GM18873 (cell line): ENCODE results near the gene FAM89A.
"Not testable (repeated sequence)": the region's sequence is repeated elsewhere in the genome, so short reads cannot be mapped to it uniquely, and the experiment has no call there.

Experiments used
- ATAC-seq: cut with Tn5 transposase; IDR thresholded peaks from one replicate; pipeline ENCODE4 v1.9.1; 2021; ENCODE audit warnings: mild to moderate bottlenecking, moderate library complexity, moderate number of reproducible peaks; ENCODE audit not compliant: unreplicated experiment, low FRiP score

The FAM89A gene

GRCh38 chr1:231007535-231007934, 32.5 kb downstream of the FAM89A start:
- ATAC-seq: not testable (repeated sequence)

GRCh38 chr1:231001892-231002291, 38.2 kb downstream of the FAM89A start:
- no peak for ATAC-seq

- ATAC-seq: no peak
Measured at GRCh38 chr1:231000639-231001038, 39.4 kb downstream of the FAM89A start.

GRCh38 chr1:231000201-231000600, 39.9 kb downstream of the FAM89A start:
- no peak for ATAC-seq

- ATAC-seq: no peak
Measured at GRCh38 chr1:230994860-230995259, 45.2 kb downstream of the FAM89A start.

GRCh38 chr1:230992100-230992774, 47.8 kb downstream of the FAM89A start:
- ATAC-seq: no peak

- ATAC-seq: no peak
Measured at GRCh38 chr1:230987448-230987847, 52.6 kb downstream of the FAM89A start.

- no peak for ATAC-seq
Measured at GRCh38 chr1:230986976-230987375, 53.1 kb downstream of the FAM89A start.

GRCh38 chr1:230985711-230986110, 54.3 kb downstream of the FAM89A start:
- no peak for ATAC-seq

- not testable (repeated sequence) for ATAC-seq
Measured at GRCh38 chr1:230984622-230985515, 55.2 kb downstream of the FAM89A start.

GRCh38 chr1:230983811-230984210, 56.2 kb downstream of the FAM89A start:
- ATAC-seq: no peak

- ATAC-seq: no peak
Measured at GRCh38 chr1:230982696-230983095, 57.4 kb downstream of the FAM89A start.

- ATAC-seq: no peak
Measured at GRCh38 chr1:230979952-230980351, 60.1 kb downstream of the FAM89A start.

- ATAC-seq: no peak
Measured at GRCh38 chr1:230979389-230979716, 60.7 kb downstream of the FAM89A start.

- peak; percentile 91 for ATAC-seq
Measured at GRCh38 chr1:230978491-230979388, 61.3 kb downstream of the FAM89A start, which contains the start of the genes ARV1 and TTC13. Gene ARV1, plus strand, starts transcription at chr1:230979094. Its CDS starts 12 bp downstream, at chr1:230979106. Gene TTC13, minus strand, starts transcription at chr1:230978861. Its CDS starts 31 bp downstream, at chr1:230978830.

- ATAC-seq: no peak
Measured at GRCh38 chr1:230977761-230978490, 62.1 kb downstream of the FAM89A start.

- ATAC-seq: no peak
Measured at GRCh38 chr1:230976825-230977747, 63.0 kb downstream of the FAM89A start.

GRCh38 chr1:230976360-230976759, 63.7 kb downstream of the FAM89A start:
- ATAC-seq: no peak

- no peak for ATAC-seq
Measured at GRCh38 chr1:230975636-230976035, 64.4 kb downstream of the FAM89A start.
